Trophoblast cell (in vitro differentiated cells and primary cell): ENCODE data around the gene KCNB1.

Experiments used
- DNase-seq, 2 donors: peaks; one replicate each; pipeline ENCODE4 v3.0.0-alpha.2; 2016
- H2AFZ ChIP-seq: 2 replicates; pipeline ENCODE4 v1.6.1; 2013; ENCODE audit warnings: low read length, moderate library complexity, mild to moderate bottlenecking; ENCODE audit not compliant: insufficient read depth, poor library complexity
- H2AK5ac ChIP-seq: 2 replicates; pipeline ENCODE4 v1.6.1; 2013; ENCODE audit warnings: mild to moderate bottlenecking, low read length
- H2BK120ac ChIP-seq: 2 replicates; pipeline ENCODE4 v1.6.1; 2013; ENCODE audit warnings: low read length, mild to moderate bottlenecking, moderate library complexity; ENCODE audit not compliant: insufficient read depth, poor library complexity
- H2BK12ac ChIP-seq: 2 replicates; pipeline ENCODE4 v1.6.1; 2013; ENCODE audit warnings: mild to moderate bottlenecking, low read length, moderate library complexity
- H2BK5ac ChIP-seq: 2 replicates; pipeline ENCODE4 v1.6.1; 2013; ENCODE audit warnings: low read length, low read depth, moderate library complexity, mild to moderate bottlenecking; ENCODE audit not compliant: poor library complexity
- H3K14ac ChIP-seq: 2 replicates; pipeline ENCODE4 v1.6.1; 2013; ENCODE audit warnings: mild to moderate bottlenecking, low read length
- H3K18ac ChIP-seq: 2 replicates; pipeline ENCODE4 v1.6.1; 2013; ENCODE audit warnings: mild to moderate bottlenecking, low read length
- H3K23ac ChIP-seq: 2 replicates; pipeline ENCODE4 v1.6.1; 2013; ENCODE audit warnings: low read length
- H3K27ac ChIP-seq: 2 replicates; pipeline ENCODE4 v1.5.1; 2013; ENCODE audit warnings: low read depth, mild to moderate bottlenecking, inconsistent platforms, low read length, moderate library complexity
- H3K27me3 ChIP-seq: 2 replicates; pipeline ENCODE4 v1.6.1; 2013; ENCODE audit warnings: inconsistent platforms, mild to moderate bottlenecking, low read length, moderate library complexity; ENCODE audit not compliant: insufficient read depth
- H3K36me3 ChIP-seq, 2 experiments: 1 replicate in 1 of 2; 2 replicates in 1 of 2; pipeline ENCODE4 v1.6.1; 2013; ENCODE audit warnings: low read length in 2 of 2, mild to moderate bottlenecking in 2 of 2, moderate library complexity in 1 of 2; ENCODE audit not compliant: insufficient read depth in 2 of 2, control insufficient read depth in 1 of 2
- H3K4ac ChIP-seq: 2 replicates; pipeline ENCODE4 v1.6.1; 2013; ENCODE audit warnings: low read depth, mild to moderate bottlenecking, low read length, moderate library complexity
- H3K4me1 ChIP-seq, 2 experiments: 1 replicate in 1 of 2; 2 replicates in 1 of 2; pipeline ENCODE4 v1.6.1; 2013; ENCODE audit warnings: low read length in 2 of 2, mild to moderate bottlenecking in 2 of 2, moderate library complexity in 1 of 2; ENCODE audit not compliant: insufficient read depth in 2 of 2, control insufficient read depth in 1 of 2
- H3K4me2 ChIP-seq: 2 replicates; pipeline ENCODE4 v1.6.1; 2013; ENCODE audit warnings: inconsistent platforms, mild to moderate bottlenecking, low read length, moderate library complexity
- H3K4me3 ChIP-seq: 2 replicates; pipeline ENCODE4 v1.5.1; 2013; ENCODE audit warnings: mild to moderate bottlenecking, low read depth, low read length, inconsistent platforms
- H3K79me1 ChIP-seq: one replicate; pipeline ENCODE4 v1.6.1; 2013; ENCODE audit warnings: low read length
- H3K79me2 ChIP-seq: 2 replicates; pipeline ENCODE4 v1.6.1; 2013; ENCODE audit warnings: low read length, mild to moderate bottlenecking; ENCODE audit not compliant: control insufficient read depth, insufficient read depth, poor library complexity
- H3K9ac ChIP-seq: 2 replicates; pipeline ENCODE4 v1.6.1; 2013; ENCODE audit warnings: mild to moderate bottlenecking, low read length
- H3K9me3 ChIP-seq: 2 replicates; pipeline ENCODE4 v1.6.1; 2013; ENCODE audit warnings: low read depth, mild to moderate bottlenecking, control low read depth, inconsistent platforms, low read length; ENCODE audit not compliant: insufficient read depth
- H4K12ac ChIP-seq: 2 replicates; pipeline ENCODE4 v1.6.1; 2013; ENCODE audit warnings: low read depth, mild to moderate bottlenecking, low read length, moderate library complexity
- H4K8ac ChIP-seq: 2 replicates; pipeline ENCODE4 v1.6.1; 2013; ENCODE audit warnings: low read depth, mild to moderate bottlenecking, low read length, moderate library complexity
- H4K91ac ChIP-seq: one replicate; pipeline ENCODE4 v1.6.1; 2013; ENCODE audit warnings: low read depth, mild to moderate bottlenecking, low read length, moderate library complexity
- WGBS: extraction: QIAGEN DNeasy Blood & Tissue Kit; methylation state at CpG from one replicate; pipeline ENCODE4 v1.1.7; 2013; ENCODE audit warnings: missing lambda C conversion rate; ENCODE audit not compliant: insufficient read length, insufficient coverage; ENCODE audit errors: extremely low coverage; 5-methylcytosine and 5-hydroxymethylcytosine counted together

Gene KCNB1

GRCh38 chr20:49356676-49357075 is 125.8 kb downstream of the KCNB1 start:
- no peak overlapping the region for H2BK12ac ChIP-seq
- no peaks in the 10 kb centered on the region for H3K36me3 ChIP-seq
- H3K9ac ChIP-seq = no peak overlapping the region
- H3K27ac ChIP-seq = no peak overlapping the region
- no peak for DNase-seq
- no peak overlapping the region for H3K14ac ChIP-seq
- no peak overlapping the region for H4K12ac ChIP-seq
- H2AFZ ChIP-seq = no peak overlapping the region
- no peak overlapping the region for H2BK120ac ChIP-seq
- no peak overlapping the region for H4K91ac ChIP-seq
- H4K8ac ChIP-seq = no peak overlapping the region
- no peaks in the 10 kb centered on the region for H3K9me3 ChIP-seq
- no peak overlapping the region for H3K23ac ChIP-seq
- WGBS = no CpG with 5 or more reads among the region's 3 CpGs
- no peaks in the 10 kb centered on the region for H3K79me2 ChIP-seq
- no peak overlapping the region for H3K4me3 ChIP-seq
- no peak overlapping the region for H3K18ac ChIP-seq
- no peak overlapping the region for H2AK5ac ChIP-seq
- H3K79me1 ChIP-seq = no peaks in the 10 kb centered on the region
- no peak overlapping the region for H2BK5ac ChIP-seq
- H3K4me1 ChIP-seq = no peaks in the 10 kb centered on the region
- no peak overlapping the region for H3K4ac ChIP-seq
- no peaks in the 10 kb centered on the region for H3K27me3 ChIP-seq
- no peak overlapping the region for H3K4me2 ChIP-seq

GRCh38 chr20:49354673-49355072 is 127.8 kb downstream of the KCNB1 start:
- Histone ChIP-seq H3K4me2 (no peak overlapping the region), H3K9me3 (no peaks in the 10 kb centered on the region), H2BK120ac (no peak overlapping the region), H3K27ac (no peak overlapping the region), H4K8ac (no peak overlapping the region), H3K14ac (no peak overlapping the region), H2AK5ac (no peak overlapping the region), H2BK12ac (no peak overlapping the region), H3K4ac (no peak overlapping the region), H3K4me1 (no peaks in the 10 kb centered on the region), H3K27me3 (no peaks in the 10 kb centered on the region), H4K91ac (no peak overlapping the region), H2BK5ac (no peak overlapping the region), H3K9ac (no peak overlapping the region), H3K79me1 (no peaks in the 10 kb centered on the region), H3K36me3 (no peaks in the 10 kb centered on the region), H3K18ac (no peak overlapping the region), H3K23ac (no peak overlapping the region), H3K4me3 (no peak overlapping the region), H4K12ac (no peak overlapping the region), H2AFZ (no peak overlapping the region), H3K79me2 (no peaks in the 10 kb centered on the region)
- no CpG with 5 or more reads among the region's 4 CpGs for WGBS
- no peak for DNase-seq

GRCh38 chr20:49353348-49353747 is 129.1 kb downstream of the KCNB1 start:
- Histone ChIP-seq H4K12ac (no peak overlapping the region), H3K14ac (no peak overlapping the region), H4K91ac (no peak overlapping the region), H3K79me1 (no peaks in the 10 kb centered on the region), H3K4me2 (no peak overlapping the region), H3K27me3 (no peaks in the 10 kb centered on the region), H3K18ac (no peak overlapping the region), H3K4me3 (no peak overlapping the region), H4K8ac (no peak overlapping the region), H3K9me3 (no peaks in the 10 kb centered on the region), H2AFZ (no peak overlapping the region), H3K36me3 (no peaks in the 10 kb centered on the region), H3K23ac (no peak overlapping the region), H2BK12ac (no peak overlapping the region), H2BK5ac (no peak overlapping the region), H3K79me2 (no peaks in the 10 kb centered on the region), H3K27ac (no peak overlapping the region), H3K9ac (no peak overlapping the region), H3K4ac (no peak overlapping the region), H2AK5ac (no peak overlapping the region), H3K4me1 (no peaks in the 10 kb centered on the region), H2BK120ac (no peak overlapping the region)
- no peak for DNase-seq
- no CpG with 5 or more reads among the region's 4 CpGs for WGBS

GRCh38 chr20:49352751-49353150 is 129.7 kb downstream of the KCNB1 start:
- Histone ChIP-seq H3K27ac (no peak overlapping the region), H3K14ac (no peak overlapping the region), H3K36me3 (no peaks in the 10 kb centered on the region), H4K8ac (no peak overlapping the region), H3K4me1 (peaks cover 0 to 2% of the 10 kb centered on the region in 2 experiments), H3K79me1 (no peaks in the 10 kb centered on the region), H3K27me3 (no peaks in the 10 kb centered on the region), H4K12ac (no peak overlapping the region), H3K4ac (no peak overlapping the region), H3K9ac (no peak overlapping the region), H4K91ac (no peak overlapping the region), H3K9me3 (no peaks in the 10 kb centered on the region), H2BK5ac (no peak overlapping the region), H3K23ac (no peak overlapping the region), H3K4me2 (no peak overlapping the region), H2BK12ac (no peak overlapping the region), H3K4me3 (no peak overlapping the region), H3K18ac (no peak overlapping the region), H2BK120ac (no peak overlapping the region), H2AK5ac (no peak overlapping the region), H3K79me2 (no peaks in the 10 kb centered on the region), H2AFZ (no peak overlapping the region)
- DNase-seq = no peak
- WGBS = no CpG with 5 or more reads among the region's 4 CpGs
